Activated CD4-positive, alpha-beta T cell treated with anti-CD3 and anti-CD28 coated beads, Interleukin-2, Interleukin-4, amounts not matched to agents 100 ng/mL and 50 ng/mL, durations not matched to agents 16 hours and 8 hours (primary cell): ENCODE results near the gene SNAPIN.
A peak's percentile ranks its signal among the peaks of the same experiment; 100 is the strongest.
"Not testable (repeated sequence)": the region's sequence is repeated elsewhere in the genome, so short reads cannot be mapped to it uniquely, and the experiment has no call there.

Source experiments
- DNase-seq: peaks from one replicate; pipeline ENCODE4 v3.0.0-alpha.2; 2020; ENCODE audit warnings: low spot score

The SNAPIN gene

GRCh38 chr1:153626904-153627714, 31.4 kb upstream of the SNAPIN start, which contains the start of gene S100A13:
Gene S100A13 (minus strand): TSS chr1:153627505. CDS start chr1:153626472, 1,033 bp downstream.
- no peak for DNase-seq

- DNase-seq = no peak
These were observed 30.5 kb upstream of the SNAPIN start, which contains the start of gene S100A1 for GRCh38 chr1:153627715-153628626. Gene S100A1 (plus strand): TSS chr1:153628434. CDS start chr1:153630522, 2,088 bp downstream.

DNA sequence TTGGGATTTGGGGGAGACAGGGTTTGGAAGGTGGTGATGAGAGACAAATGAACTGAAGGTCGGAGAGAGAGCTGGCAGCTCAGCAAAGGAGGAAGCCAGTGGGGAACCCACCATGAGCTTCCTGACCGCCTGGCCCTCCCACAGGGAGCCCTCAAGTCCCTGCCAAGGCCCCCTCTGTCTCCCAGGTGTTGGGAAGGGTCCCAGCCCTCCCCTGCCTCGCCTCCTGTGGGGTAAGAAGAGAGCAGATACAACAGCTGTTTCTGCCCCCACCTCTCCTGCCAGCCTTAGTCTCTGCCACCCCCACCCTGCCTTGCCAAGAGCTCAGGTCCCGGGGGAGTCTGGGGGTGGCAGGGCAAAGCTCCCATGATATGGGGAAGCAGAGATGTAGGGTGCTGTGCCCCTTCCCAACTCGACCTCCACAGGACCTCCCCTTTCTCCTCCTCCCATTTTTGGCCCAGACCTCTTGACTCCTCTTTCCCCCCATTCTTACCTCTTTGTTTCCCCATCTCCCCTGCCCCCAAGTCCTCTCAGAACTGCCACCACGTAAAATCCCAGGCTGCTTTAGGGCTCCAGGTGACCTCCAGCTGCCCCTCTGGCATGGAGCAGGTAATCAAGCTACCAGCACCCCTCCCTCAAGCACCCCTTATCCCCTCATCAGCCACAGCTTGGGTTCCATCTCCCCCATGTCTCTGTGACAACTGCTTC, 29.7 kb upstream of the SNAPIN start:
- no peak for DNase-seq

GRCh38 chr1:153629343-153629665, 29.2 kb upstream of the SNAPIN start:
- DNase-seq = no peak

- no peak for DNase-seq
These were observed 28.5 kb upstream of the SNAPIN start for GRCh38 chr1:153629971-153630370.

- DNase-seq = no peak
These were observed 28.1 kb upstream of the SNAPIN start for GRCh38 chr1:153630384-153630783.

- DNase-seq = no peak
These were observed 27.2 kb upstream of the SNAPIN start for GRCh38 chr1:153631047-153632022.

DNA sequence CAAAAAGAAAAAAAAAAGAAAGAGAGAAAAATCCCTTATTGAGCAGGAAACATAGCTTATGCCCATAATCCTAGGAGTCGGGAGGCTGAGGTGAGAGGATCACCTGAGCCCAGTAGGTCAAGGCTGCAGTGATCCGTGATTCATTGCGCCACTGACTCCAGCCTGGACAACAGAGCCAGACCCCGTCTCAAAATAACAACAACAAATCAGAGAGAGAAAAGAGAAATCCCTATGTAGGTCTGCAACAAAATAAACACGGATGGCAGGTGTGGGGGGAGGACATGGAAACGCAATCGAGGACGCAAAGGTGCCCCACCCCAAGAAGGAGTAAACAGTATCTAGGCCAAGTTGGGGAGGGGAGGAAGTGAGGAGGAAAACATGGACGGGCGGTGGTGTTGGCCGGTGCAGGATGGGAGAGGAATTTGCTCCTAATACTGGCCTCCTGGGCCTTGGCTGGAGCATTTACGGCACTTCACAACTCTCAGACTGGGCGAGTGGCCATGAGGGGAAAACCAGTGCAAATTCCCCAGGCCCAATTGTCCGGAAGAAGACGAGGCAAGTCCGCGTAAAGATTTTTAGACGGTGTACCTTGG, 25.2 kb upstream of the SNAPIN start:
- DNase-seq = no peak

DNA sequence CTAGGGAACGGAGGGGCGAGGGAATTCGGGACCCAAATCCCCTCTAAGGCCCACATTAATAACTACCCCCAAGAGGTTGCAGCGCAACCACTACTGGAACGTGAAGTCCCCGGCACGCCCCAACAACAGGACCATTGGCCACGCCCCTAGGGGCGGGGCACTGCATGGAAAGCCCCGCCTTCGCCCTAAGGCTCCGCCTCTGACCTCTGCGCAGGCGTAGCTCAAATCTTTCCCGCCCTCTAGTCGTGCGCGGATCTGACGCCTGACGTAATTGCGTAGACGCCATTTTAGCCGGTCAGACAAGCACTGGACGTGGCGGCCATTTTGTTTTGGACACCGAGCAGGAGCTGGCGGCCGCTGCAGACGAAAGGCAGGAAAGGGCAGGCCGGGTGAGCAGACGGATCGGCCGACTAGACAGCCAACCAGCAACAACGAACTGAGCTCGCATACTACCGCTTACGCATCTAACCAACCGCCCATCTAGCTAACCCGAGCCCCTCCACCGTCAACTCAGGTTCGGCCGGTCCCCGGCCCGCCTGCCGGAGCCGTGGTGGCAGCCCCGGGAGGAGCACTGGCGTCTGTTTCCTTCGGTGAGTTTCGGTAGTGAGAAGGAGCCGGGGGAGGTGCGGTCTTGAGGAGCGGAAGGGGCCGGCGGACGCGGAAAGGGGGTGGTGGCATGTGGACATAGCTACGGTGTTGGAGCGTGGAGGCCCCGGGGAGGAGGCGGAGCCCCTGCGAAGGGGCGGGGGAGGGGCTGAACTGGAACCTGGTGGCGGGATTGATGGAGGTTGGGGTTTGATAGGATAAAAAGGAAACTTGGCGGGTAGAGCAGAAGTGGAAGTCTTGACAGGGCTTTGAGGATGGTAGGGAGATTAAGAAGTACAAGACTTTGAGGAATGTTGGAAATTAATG, 24.5 kb upstream of the SNAPIN start, which contains the start of gene CHTOP:
CHTOP (plus strand) TSS at position 313 of the 912 bp plus-strand sequence. CDS start 2,523 bp downstream, outside the sequence.
- peak; percentile 99 for DNase-seq

- no peak for DNase-seq
These were observed 22.6 kb upstream of the SNAPIN start for GRCh38 chr1:153635872-153636271.

DNA sequence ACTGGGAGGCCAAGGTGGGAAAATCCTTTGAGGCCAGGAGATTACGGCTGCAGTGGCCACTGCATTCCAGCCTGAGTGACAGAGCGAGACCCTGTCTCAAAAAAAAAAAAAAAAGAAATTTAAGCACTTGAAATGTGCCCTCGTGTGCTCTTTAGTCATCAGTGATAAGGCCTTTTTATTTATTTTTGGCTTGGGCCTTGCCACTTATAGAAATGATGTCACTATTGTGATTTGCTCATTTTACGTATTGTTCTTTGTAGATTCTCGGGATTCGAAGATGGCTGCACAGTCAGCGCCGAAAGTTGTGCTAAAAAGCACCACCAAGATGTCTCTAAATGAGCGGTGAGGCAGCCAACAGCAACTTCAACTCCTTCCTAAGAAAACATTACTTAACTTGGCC, 22.2 kb upstream of the SNAPIN start:
- DNase-seq = no peak

DNA sequence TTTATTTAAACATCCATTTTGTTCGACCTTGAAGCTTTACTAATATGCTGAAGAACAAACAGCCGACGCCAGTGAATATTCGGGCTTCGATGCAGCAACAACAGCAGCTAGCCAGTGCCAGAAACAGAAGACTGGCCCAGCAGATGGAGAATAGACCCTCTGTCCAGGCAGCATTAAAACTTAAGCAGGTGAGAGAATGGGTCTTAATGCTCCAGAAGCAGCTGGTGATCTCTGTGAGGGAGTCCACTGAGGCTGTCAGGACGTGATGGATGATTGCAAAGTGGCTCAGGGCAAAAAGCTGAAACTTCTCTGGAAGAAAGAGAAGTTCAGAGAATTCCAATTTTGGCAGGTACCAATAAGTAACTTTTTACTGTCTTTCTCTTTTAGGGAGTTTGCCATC, 20.2 kb upstream of the SNAPIN start:
- no peak for DNase-seq

GRCh38 chr1:153639280-153639679, 19.2 kb upstream of the SNAPIN start:
- DNase-seq = no peak

GRCh38 chr1:153640213-153640612, 18.3 kb upstream of the SNAPIN start:
- not testable (repeated sequence) for DNase-seq

GRCh38 chr1:153640861-153641260, 17.6 kb upstream of the SNAPIN start:
- no peak for DNase-seq

GRCh38 chr1:153642161-153642560, 16.3 kb upstream of the SNAPIN start:
- DNase-seq = no peak

- DNase-seq = no peak
These were observed 15.4 kb upstream of the SNAPIN start for GRCh38 chr1:153643100-153643499.

- DNase-seq = no peak
These were observed 14.7 kb upstream of the SNAPIN start for GRCh38 chr1:153643816-153644215.

GRCh38 chr1:153646672-153647345, 11.7 kb upstream of the SNAPIN start:
- DNase-seq = no peak
